Stimulated activated CD4-positive, alpha-beta T cell treated with anti-CD3 and anti-CD28 coated beads, Interleukin-12 subunit alpha, Interleukin-12 subunit beta, amount 100 ng/mL, for 4 hours (primary cell): ENCODE data around the gene FAM151A.
A peak's percentile ranks its signal among the peaks of the same experiment; 100 is the strongest.

Source experiments
- DNase-seq: peaks from one replicate; pipeline ENCODE4 v3.0.0-alpha.2; 2020

Gene FAM151A

GRCh38 chr1:54623216-54624007 lies at the start of gene FAM151A:
Gene FAM151A (minus strand): TSS chr1:54623525. CDS start chr1:54623395, 130 bp downstream.
- no peak for DNase-seq

GRCh38 chr1:54671985-54672608 lies 48.8 kb upstream of the FAM151A start:
- peak; percentile 56 for DNase-seq

GRCh38 chr1:54668567-54668966 lies 45.2 kb upstream of the FAM151A start:
- no peak for DNase-seq

- DNase-seq = no peak
Observed at GRCh38 chr1:54667797-54668196, 44.5 kb upstream of the FAM151A start.

DNA sequence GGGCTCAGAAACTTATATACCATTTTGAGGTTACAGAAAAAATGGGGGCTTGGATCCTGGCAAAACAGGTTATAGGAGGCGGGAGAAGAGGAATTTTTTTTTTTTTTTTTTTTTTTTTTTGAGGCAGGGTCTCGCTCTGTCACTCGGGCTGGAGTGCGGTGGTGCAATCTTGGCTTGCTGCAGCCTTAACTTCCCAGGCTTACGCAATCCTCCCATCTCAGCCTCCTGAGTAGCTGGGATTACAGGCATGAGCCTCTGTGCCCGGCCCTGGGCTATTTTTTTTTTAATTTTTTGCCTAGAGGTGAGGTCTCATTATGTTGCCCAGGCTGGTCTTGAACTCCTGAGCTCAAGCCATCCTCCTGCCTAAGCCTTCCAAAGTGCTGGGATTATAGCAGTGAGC lies 43.0 kb upstream of the FAM151A start:
- no peak for DNase-seq

- no peak for DNase-seq
Observed at GRCh38 chr1:54665852-54666251, 42.5 kb upstream of the FAM151A start.

GRCh38 chr1:54664364-54664763 lies 41.0 kb upstream of the FAM151A start:
- DNase-seq = no peak

DNA sequence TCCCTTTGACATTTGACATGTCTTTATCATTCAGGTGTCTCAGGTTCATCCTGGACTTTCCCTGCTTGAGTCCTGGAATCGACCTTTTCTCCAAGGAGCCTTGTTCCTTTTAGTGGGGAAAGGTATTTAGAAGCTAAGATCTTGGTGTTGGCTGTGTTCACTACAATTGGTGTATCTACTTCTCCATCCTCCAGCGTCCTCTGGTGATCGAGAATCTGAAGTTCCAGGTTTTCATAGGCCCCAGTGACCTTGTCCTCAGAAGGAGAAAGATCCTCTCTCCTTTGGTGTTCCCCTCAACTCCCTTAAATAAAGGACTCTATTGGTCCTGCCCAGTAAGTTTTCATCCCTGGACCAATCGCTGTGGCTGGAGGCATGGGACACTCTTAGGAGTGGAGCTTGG lies 40.4 kb upstream of the FAM151A start:
- no peak for DNase-seq

DNA sequence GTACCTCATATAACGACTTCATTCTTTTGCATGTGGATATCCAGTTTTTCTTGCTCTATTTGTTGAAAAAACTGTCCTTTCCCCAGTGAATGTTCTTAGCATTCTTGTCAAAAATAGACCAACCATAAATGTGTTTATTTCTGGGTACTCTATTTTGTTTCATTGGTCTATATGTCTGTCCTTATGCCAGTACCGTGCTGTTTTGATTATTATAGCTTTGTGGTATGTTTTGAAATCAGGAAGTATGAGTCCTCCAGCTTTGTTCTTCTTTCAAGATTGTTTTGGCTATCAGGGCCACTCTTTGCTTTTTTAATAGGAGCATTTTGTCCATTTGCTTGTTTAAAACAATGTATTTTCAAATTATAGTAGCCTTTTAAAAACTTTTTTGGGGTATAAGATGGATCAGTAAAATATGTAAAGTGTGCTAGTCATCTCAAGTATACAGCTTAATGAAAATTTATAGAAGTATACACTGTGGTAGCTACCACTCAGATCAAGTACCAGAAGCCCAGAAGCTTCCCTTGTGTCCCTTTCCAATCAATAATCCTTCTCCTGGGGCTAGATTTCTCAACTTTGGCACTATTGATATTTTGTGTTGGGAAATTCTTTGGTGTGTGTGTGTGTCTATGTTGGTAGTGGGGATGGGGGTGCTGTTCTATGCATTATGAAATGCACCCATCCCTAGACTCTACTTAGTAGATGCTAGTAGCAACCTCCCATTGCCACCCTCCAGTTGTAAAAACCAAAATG lies 35.0 kb upstream of the FAM151A start:
- no peak for DNase-seq

DNA sequence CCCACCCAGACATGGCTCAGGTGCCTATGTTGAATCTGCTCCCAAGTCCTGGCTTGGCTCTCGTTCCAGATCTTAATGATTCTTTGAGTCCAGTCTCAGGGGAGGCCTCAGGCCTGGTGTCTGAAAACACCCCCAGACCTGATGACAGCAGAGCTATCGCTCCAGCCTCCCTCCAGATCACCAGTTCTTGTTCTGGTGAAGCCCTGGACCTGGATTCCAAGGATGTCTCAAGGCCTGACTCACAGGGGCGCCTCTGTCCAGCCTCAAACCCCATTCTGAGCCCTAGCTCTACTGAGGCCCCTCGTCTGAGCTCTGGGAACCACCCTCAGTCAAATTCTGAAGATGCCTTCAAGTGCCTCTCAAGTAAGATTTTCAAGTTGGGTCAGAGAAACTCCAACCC lies 29.7 kb upstream of the FAM151A start:
- DNase-seq = no peak

GRCh38 chr1:54652168-54652567 lies 28.8 kb upstream of the FAM151A start:
- DNase-seq = no peak

DNA sequence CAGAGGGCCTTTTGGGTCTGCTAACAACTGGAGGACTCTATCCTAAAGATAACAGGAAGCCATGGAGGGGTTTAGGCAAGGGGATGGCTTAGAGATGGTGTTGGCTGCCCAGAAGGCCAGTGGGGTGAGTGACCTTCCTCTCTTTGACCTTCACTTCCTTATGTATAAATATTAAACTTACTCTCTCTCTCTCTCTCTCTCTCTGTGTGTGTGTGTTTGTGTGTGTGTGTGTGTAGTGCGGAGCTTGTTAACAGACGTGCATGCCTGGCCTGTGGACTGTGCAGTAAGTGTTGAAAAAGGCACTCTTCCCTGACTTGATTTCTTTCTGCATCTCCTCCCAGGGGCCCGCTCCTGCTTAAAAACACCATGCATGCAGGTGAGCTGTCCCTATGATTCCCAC lies 28.3 kb upstream of the FAM151A start:
- DNase-seq = no peak

DNA sequence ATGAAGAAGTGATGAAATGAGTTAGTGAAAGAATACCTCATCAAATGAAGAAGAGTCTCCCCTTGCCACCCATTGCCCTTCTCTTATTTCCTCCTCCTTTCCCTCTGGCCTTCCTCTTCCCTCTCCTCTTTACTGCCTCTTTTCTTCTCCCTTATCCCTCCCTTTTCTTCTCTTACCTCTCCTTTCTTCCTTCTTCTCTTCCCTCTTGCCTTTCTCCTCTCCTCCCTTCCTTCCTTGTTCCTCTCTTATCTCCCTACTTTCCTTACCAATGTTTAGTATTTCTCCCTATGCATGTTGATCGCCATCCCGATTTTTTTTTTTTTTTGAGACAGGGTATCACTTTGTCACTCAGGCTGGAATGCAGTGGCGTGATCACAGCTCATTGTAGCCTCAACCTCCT lies 27.1 kb upstream of the FAM151A start:
- no peak for DNase-seq

GRCh38 chr1:54649921-54650320 lies 26.6 kb upstream of the FAM151A start:
- no peak for DNase-seq

- no peak for DNase-seq
Observed at GRCh38 chr1:54649130-54649898, 26.0 kb upstream of the FAM151A start.

- no peak for DNase-seq
Observed at GRCh38 chr1:54645806-54646676, 22.7 kb upstream of the FAM151A start.

DNA sequence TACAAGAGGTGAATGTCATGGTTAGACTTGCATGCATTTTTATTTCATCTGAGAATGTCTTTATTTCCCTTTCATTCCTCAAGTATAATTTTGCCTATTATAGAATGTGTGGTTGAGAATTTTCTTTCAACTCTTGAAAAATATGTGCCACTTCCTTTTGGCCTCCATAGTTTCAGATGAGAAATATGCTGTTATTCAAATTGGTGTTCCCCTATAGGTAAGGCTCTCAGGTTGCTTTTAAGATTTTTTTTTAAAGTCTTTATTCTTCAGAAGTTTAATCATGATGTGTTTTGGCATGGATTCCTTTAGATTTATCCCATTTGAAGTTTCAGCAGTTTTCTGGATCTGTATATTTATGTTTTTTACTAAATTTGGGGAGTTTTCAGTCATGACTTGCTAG lies 20.4 kb upstream of the FAM151A start:
- DNase-seq = no peak

- no peak for DNase-seq
Observed at GRCh38 chr1:54640863-54641836, 17.8 kb upstream of the FAM151A start, which contains the start of gene MROH7. Gene MROH7 (plus strand): TSS chr1:54641786. CDS start chr1:54652927, 11,141 bp downstream.

DNA sequence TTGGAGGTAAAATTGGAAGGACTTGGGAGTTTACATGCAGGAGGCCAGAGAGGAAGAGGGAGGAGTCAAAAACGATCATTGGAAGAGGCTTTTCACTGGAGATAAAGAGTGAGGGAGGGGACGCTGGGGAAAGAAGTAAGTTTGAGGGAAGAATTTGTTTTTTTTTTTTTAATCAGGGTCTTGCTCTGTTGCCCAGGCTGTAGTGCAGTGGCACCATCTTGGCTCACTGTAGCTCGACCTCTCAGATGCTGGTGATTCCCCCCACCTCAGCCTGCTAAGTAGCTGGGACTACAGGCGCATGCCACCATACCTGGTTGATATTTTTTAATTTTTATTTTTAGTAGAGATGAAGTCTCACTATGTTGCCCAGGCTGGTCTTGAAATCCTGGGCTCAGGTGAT lies 17.0 kb upstream of the FAM151A start:
- no peak for DNase-seq
